Epithelial cell of proximal tubule (primary cell): ENCODE measurements around the gene CNTLN. TPM values are rescaled to one million over a fixed set of nuclear protein-coding genes. Genes with fewer than 3 reads are reported as not detected.
"Not testable (repeated sequence)": the region's sequence is repeated elsewhere in the genome, so short reads cannot be mapped to it uniquely, and the experiment has no call there.

ENCODE experiments used
- DNase-seq: peaks from one replicate; pipeline ENCODE4 v3.0.0-alpha.2; 2011; ENCODE audit warnings: low read depth
- H3K4me3 ChIP-seq: 2 replicates; pipeline ENCODE4 v1.5.1; 2011; ENCODE audit warnings: low read depth, mild to moderate bottlenecking, low read length
- CTCF ChIP-seq: conservative IDR thresholded peaks from 2 replicates; pipeline ENCODE4 v1.5.1; 2012; ENCODE audit warnings: low read depth, mild to moderate bottlenecking, low read length
- total RNA-seq: library from RNA; depleted of rRNA; stranded (reverse); fragments of >200 nt; gene quantifications from 2 replicates; pipeline ENCODE4 v1.2.3, GENCODE V29; 2015

Gene CNTLN
- total RNA-seq, 1 donor from 2014 or later, result 5.6 TPM

GRCh38 chr9:17367035-17367434 lies 232.2 kb downstream of the CNTLN start:
- no peak overlapping the region for H3K4me3 ChIP-seq
- DNase-seq, result no peak
- TF ChIP-seq CTCF, result no peak

- no peak for DNase-seq
- TF ChIP-seq CTCF, result no peak
- H3K4me3 ChIP-seq, result no peak overlapping the region
Measured at GRCh38 chr9:17380126-17380861, 245.5 kb downstream of the CNTLN start.

GRCh38 chr9:17387565-17387964 lies 252.7 kb downstream of the CNTLN start:
- H3K4me3 ChIP-seq, result no peak overlapping the region
- DNase-seq, result no peak
- TF ChIP-seq CTCF, result no peak

GRCh38 chr9:17389026-17389425 lies 254.2 kb downstream of the CNTLN start:
- no peak overlapping the region for H3K4me3 ChIP-seq
- no peak for DNase-seq
- no peak for TF ChIP-seq CTCF

- TF ChIP-seq CTCF, result no peak
- H3K4me3 ChIP-seq, result no peak overlapping the region
- no peak for DNase-seq
Measured at GRCh38 chr9:17394881-17395510, 260.2 kb downstream of the CNTLN start.

- not testable (repeated sequence) for DNase-seq, H3K4me3 ChIP-seq
Measured at GRCh38 chr9:17397166-17397728, 262.4 kb downstream of the CNTLN start.

GRCh38 chr9:17398350-17398749 lies 263.5 kb downstream of the CNTLN start:
- no peak overlapping the region for H3K4me3 ChIP-seq
- no peak for TF ChIP-seq CTCF
- no peak for DNase-seq
